ENCODE results near the gene LUZP2. TPM values are rescaled to one million over a fixed set of nuclear protein-coding genes. Genes with fewer than 3 reads are reported as not detected.

LUZP2 gene
- total RNA-seq, 3 donors from 2014 or later = not detected

DNA sequence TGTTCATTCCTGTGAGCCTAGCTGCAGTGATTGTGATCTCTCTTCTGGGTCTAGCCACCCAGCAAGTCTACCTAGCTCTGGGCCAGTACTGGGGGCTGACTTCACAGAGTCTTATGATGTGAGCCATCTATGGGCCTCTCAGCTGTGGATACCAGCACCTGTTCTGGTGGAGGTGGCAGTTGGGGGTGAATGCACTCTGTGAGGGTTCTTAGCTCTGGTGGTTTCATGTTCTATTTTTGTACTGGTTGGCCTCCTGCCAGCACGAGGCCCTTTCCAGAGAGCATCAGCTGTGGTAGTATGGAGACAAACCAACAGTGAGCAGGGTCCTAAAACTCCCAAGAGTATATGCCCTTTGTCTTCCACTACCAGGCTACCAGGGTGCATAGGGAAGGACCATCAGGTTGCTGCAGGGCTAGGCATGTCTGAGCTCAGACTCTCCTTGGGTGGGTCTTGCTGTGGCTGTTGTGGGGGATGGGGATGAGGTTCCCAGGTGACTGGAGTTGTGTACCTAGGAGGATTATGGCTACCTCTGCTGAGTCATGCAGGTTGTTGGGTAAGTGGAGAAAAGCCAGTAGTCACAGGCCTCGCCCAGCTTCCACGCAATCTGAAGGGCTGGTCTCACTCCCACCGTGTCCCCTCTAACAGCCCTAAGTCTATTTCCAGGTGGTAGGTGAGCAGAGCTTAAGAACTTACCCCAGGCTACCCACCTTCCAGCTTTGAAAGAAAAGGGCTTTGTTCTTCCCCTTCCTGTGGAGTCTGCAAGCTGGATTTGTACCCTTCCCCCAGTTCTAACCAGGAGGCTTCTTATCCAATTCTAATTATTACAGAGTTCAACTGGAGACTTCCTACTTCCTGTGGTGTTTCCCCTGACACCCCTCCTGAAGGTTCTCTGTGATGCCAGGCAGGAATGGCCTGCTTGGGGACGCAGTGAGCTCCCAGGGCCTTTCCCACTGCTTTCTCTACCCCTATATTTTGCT lies 250.7 kb downstream of the LUZP2 start:
- Mint-ChIP-seq H3K27me3 (ENCODE audit: low read depth) (no peaks in the 10 kb centered on the region), H3K4me1 (ENCODE audit: low read depth) (no peaks in the 10 kb centered on the region), H3K9me3 (peaks cover 8% of the 10 kb centered on the region), H3K4me3 (peak overlapping the region; percentile 35), H3K36me3 (ENCODE audit: insufficient read depth) (no peaks in the 10 kb centered on the region)
- DNase-seq = no peak
- ATAC-seq = no peak

DNA sequence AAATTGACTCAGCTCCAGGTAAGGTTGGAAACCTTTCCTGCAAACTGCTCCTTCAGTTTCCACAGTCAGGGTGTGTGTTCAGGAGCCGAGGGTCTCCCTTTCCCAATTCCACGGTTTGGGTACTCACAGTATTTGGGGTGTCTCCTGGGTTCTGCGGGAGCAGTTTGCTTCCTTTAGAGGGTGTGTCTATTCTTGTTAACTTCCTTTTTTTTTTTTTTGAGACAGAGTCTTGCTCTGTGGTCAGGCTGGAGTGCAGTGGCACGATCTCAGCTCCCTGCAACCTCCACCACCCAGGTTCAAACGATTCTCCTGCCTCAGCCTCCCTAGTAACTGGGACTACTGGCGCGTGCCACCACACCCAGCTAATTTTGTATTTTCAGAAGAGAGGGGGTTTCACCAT lies 251.4 kb downstream of the LUZP2 start:
- Mint-ChIP-seq H3K9me3 (peaks cover 10% of the 10 kb centered on the region), H3K27me3 (ENCODE audit: low read depth) (no peaks in the 10 kb centered on the region), H3K4me1 (ENCODE audit: low read depth) (no peaks in the 10 kb centered on the region), H3K4me3 (peak overlapping the region; percentile 35), H3K36me3 (ENCODE audit: insufficient read depth) (no peaks in the 10 kb centered on the region)
- DNase-seq (no peak), ATAC-seq (no peak)

GRCh38 chr11:24754406-24754805 lies 257.6 kb downstream of the LUZP2 start:
- no peaks in the 10 kb centered on the region for H3K4me1 Mint-ChIP-seq (ENCODE audit: low read depth)
- ATAC-seq = no peak

GRCh38 chr11:24755260-24755839 lies 258.5 kb downstream of the LUZP2 start:
- H3K27me3 Mint-ChIP-seq (ENCODE audit: low read depth) = no peaks in the 10 kb centered on the region
- no peak for ATAC-seq
- H3K4me3 Mint-ChIP-seq = no peak overlapping the region
- H3K9me3 Mint-ChIP-seq = peaks cover 16% of the 10 kb centered on the region
- H3K36me3 Mint-ChIP-seq (ENCODE audit: insufficient read depth) = no peaks in the 10 kb centered on the region
- DNase-seq = no peak
- no peaks in the 10 kb centered on the region for H3K4me1 Mint-ChIP-seq (ENCODE audit: low read depth)

More at GRCh38 chr11:24754406-24754805, 257.6 kb downstream of the LUZP2 start:
- H3K27me3 Mint-ChIP-seq (ENCODE audit: low read depth) = no peaks in the 10 kb centered on the region
- no peak for DNase-seq
- H3K9me3 Mint-ChIP-seq = peaks cover 12% of the 10 kb centered on the region
- no peaks in the 10 kb centered on the region for H3K36me3 Mint-ChIP-seq (ENCODE audit: insufficient read depth)
- H3K4me3 Mint-ChIP-seq = no peak overlapping the region

DNA sequence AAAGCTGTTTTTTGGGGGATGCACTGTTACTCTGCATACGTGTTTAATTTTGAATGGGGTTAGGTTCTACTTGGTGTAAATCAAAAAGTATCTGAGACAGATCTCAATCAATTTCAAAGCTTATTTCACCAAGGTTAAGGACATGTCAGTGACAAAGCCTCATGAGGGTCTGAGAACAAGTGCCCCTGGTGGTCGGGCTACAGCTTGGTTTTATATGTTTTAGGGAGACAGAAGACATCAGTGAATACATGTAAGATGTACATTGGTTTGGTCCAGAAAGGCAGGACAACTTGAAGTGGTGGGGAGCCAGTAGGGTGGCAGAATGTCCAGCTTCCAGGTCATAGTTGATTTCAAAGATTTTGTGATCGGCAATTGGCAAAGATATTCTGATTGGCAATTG lies 262.9 kb downstream of the LUZP2 start:
- ATAC-seq (no peak), DNase-seq (no peak)
- Mint-ChIP-seq H3K4me1 (ENCODE audit: low read depth) (no peaks in the 10 kb centered on the region), H3K4me3 (no peak overlapping the region), H3K36me3 (ENCODE audit: insufficient read depth) (no peaks in the 10 kb centered on the region), H3K9me3 (peaks cover 10% of the 10 kb centered on the region), H3K27me3 (ENCODE audit: low read depth) (no peaks in the 10 kb centered on the region)

GRCh38 chr11:24760681-24761080 lies 263.8 kb downstream of the LUZP2 start:
- Mint-ChIP-seq H3K4me3 (no peak overlapping the region), H3K36me3 (ENCODE audit: insufficient read depth) (no peaks in the 10 kb centered on the region), H3K27me3 (ENCODE audit: low read depth) (no peaks in the 10 kb centered on the region), H3K9me3 (peaks cover 11% of the 10 kb centered on the region), H3K4me1 (ENCODE audit: low read depth) (no peaks in the 10 kb centered on the region)
- no peak for DNase-seq
- ATAC-seq = no peak

DNA sequence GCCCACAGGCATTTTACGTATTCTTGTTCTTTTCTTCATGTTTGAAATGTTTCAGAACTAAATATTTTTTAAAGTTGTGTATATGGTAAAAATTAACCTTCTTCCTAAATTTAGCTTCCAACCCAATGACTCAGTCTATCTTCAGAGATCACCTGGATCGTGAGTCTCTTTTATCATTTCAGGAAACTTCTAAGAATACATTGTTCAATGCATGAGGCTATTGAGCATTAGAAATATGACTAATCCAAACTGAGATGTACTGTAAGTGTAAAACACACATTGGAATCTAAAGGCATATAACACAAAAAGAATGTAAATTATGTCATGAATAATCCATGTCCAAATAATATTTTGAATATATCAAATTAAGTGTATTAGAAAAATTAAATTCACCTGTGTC lies 265.2 kb downstream of the LUZP2 start:
- no peak for DNase-seq
- H3K9me3 Mint-ChIP-seq = peaks cover 8% of the 10 kb centered on the region
- no peaks in the 10 kb centered on the region for H3K4me1 Mint-ChIP-seq (ENCODE audit: low read depth)
- no peak for ATAC-seq
- H3K36me3 Mint-ChIP-seq (ENCODE audit: insufficient read depth) = no peaks in the 10 kb centered on the region
- no peaks in the 10 kb centered on the region for H3K27me3 Mint-ChIP-seq (ENCODE audit: low read depth)
- H3K4me3 Mint-ChIP-seq = no peak overlapping the region

DNA sequence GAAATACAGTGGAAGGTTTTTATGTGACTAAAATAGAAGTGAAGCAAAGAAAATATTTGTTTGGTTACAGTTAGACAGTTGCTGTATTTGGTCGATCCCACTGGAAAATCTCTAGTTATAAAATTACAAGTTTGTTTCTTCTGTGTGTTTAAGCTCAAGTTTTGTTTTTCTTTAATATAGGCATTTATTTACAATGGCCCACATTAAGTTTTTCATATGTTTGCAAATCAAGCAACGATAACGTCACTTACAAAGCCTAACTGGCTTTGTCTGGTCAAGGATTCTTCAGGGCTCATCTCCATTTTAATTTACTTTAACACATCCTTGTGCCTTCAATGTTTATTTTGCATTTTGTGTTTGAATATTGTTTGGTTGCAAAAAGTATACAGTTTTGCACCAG lies 270.6 kb downstream of the LUZP2 start:
- H3K4me1 Mint-ChIP-seq (ENCODE audit: low read depth) = no peaks in the 10 kb centered on the region
- no peaks in the 10 kb centered on the region for H3K27me3 Mint-ChIP-seq (ENCODE audit: low read depth)
- H3K36me3 Mint-ChIP-seq (ENCODE audit: insufficient read depth) = no peaks in the 10 kb centered on the region
- no peak for ATAC-seq
- no peak overlapping the region for H3K4me3 Mint-ChIP-seq
- DNase-seq = no peak
- peaks cover 17% of the 10 kb centered on the region for H3K9me3 Mint-ChIP-seq

DNA sequence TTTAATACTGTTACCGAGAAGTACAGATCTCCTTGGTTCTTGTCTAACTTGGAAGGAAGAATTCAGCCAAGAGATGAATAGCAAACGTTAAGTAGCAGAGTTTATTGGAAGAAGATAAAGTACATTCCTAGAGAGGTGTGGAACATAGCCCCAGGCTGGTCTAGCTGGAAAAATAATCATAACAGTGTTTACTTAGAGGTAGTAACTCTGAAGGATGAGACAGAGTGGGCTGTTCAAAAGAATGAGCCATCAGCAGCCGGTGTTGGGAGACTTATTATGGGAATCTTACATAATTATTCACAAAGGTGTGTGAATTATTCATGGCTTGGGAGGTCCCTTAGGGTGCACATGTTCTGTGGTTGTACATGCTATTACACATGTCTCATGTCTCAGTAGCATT lies 276.5 kb downstream of the LUZP2 start:
- Mint-ChIP-seq H3K36me3 (ENCODE audit: insufficient read depth) (no peaks in the 10 kb centered on the region), H3K9me3 (peaks cover 14% of the 10 kb centered on the region), H3K4me3 (no peak overlapping the region), H3K4me1 (ENCODE audit: low read depth) (no peaks in the 10 kb centered on the region), H3K27me3 (ENCODE audit: low read depth) (no peaks in the 10 kb centered on the region)
- DNase-seq (no peak), ATAC-seq (no peak)

- Mint-ChIP-seq H3K4me3 (no peak overlapping the region), H3K9me3 (peaks cover 14% of the 10 kb centered on the region), H3K36me3 (ENCODE audit: insufficient read depth) (no peaks in the 10 kb centered on the region), H3K4me1 (ENCODE audit: low read depth) (no peaks in the 10 kb centered on the region), H3K27me3 (ENCODE audit: low read depth) (no peaks in the 10 kb centered on the region)
- no peak for DNase-seq
- ATAC-seq = no peak
These were observed 282.9 kb downstream of the LUZP2 start for GRCh38 chr11:24779791-24780190.

DNA sequence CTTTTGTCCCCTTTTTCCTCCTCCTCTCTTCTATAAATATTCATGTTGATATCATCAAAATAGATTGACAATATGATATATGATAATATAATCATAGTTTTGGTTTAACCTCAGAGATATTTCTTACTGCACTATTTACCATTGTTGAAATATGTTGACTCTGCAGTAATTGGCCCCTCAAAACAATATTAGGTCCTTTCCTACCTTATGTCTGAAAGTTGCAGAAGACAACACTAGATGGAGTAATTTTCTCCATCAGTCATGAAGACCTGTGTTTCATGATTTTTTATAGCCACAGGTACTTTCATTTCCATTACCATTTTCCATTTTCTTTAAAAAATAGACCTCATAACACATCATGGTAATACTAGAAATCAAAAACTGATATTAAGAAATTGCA lies 284.4 kb downstream of the LUZP2 start:
- no peaks in the 10 kb centered on the region for H3K36me3 Mint-ChIP-seq (ENCODE audit: insufficient read depth)
- no peaks in the 10 kb centered on the region for H3K4me1 Mint-ChIP-seq (ENCODE audit: low read depth)
- no peak for ATAC-seq

DNA sequence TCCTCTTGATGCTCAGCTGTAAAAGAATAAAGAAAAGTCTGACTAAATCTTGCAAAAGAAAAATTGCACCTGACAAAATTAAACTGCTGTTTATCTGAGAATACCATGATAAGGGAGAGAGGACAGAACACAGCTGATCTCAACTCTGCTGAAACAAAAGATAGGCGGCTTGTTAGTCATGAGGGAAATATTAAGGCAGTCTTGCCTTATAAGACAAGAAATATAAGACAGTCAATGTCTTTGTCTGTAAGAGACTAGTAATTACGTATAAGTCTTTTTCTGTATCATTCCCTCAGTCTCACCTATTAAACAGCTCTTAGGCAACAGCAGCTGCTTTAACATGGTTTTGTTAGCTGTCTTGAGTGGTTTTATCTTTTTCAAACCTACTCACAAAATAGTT lies 296.6 kb downstream of the LUZP2 start:
- H3K4me1 Mint-ChIP-seq (ENCODE audit: low read depth) = no peaks in the 10 kb centered on the region
- no peak overlapping the region for H3K4me3 Mint-ChIP-seq
- ATAC-seq = no peak

More for the DNA sequence above, 284.4 kb downstream of the LUZP2 start:
- no peak overlapping the region for H3K4me3 Mint-ChIP-seq
- H3K9me3 Mint-ChIP-seq = peaks cover 17% of the 10 kb centered on the region
- DNase-seq = no peak
- H3K27me3 Mint-ChIP-seq (ENCODE audit: low read depth) = no peaks in the 10 kb centered on the region

DNA sequence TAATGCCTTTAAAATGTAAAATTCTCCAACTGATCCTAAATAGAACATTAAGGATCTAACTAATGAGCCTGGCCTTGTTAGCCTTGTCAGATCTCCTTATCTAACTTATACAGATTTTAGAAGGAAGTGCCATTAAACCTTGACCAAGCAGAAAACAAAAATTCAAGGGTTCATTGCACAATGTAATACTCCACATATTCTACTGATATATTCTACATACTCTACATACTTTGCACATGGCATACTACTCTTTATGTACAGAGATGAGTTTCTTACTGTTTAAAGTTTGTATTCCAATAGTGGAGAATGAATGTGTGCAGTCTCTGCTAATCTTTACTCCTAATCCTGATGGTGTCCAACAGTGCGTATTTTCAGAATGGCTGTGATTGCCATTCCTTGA lies 297.2 kb downstream of the LUZP2 start:
- no peaks in the 10 kb centered on the region for H3K36me3 Mint-ChIP-seq (ENCODE audit: insufficient read depth)
- no peak for ATAC-seq
- peaks cover 6% of the 10 kb centered on the region for H3K9me3 Mint-ChIP-seq

More for the DNA sequence above, 296.6 kb downstream of the LUZP2 start:
- no peaks in the 10 kb centered on the region for H3K27me3 Mint-ChIP-seq (ENCODE audit: low read depth)
- no peak for DNase-seq
- H3K36me3 Mint-ChIP-seq (ENCODE audit: insufficient read depth) = no peaks in the 10 kb centered on the region
- H3K9me3 Mint-ChIP-seq = peaks cover 3% of the 10 kb centered on the region

DNA sequence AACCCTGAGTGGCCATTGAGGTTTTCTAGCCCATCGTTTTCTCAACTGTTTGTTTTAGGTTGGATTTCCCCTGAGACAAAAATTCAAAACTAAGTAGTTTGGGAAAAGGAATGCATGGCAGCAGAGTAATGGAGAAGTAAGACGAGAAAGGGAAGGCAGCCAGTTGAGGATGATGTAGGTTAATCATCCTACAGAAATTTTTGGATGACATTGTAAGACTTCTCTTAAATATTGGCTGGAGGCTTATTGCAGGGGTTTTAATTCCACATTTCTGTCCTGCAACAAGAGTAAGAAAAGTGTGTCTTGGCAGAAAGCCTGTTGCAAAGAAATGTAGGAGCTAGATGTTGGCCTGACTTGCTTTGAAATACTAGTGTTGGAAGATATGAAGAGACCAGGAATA lies 308.8 kb downstream of the LUZP2 start:
- H3K27me3 Mint-ChIP-seq (ENCODE audit: low read depth) = no peaks in the 10 kb centered on the region
- no peaks in the 10 kb centered on the region for H3K4me1 Mint-ChIP-seq (ENCODE audit: low read depth)
- DNase-seq (no peak), ATAC-seq (no peak)
- no peaks in the 10 kb centered on the region for H3K36me3 Mint-ChIP-seq (ENCODE audit: insufficient read depth)
- H3K4me3 Mint-ChIP-seq = no peak overlapping the region
- H3K9me3 Mint-ChIP-seq = peaks cover 15% of the 10 kb centered on the region

More for the DNA sequence above, 297.2 kb downstream of the LUZP2 start:
- Mint-ChIP-seq H3K4me1 (ENCODE audit: low read depth) (no peaks in the 10 kb centered on the region), H3K27me3 (ENCODE audit: low read depth) (no peaks in the 10 kb centered on the region), H3K4me3 (no peak overlapping the region)
- DNase-seq = no peak

DNA sequence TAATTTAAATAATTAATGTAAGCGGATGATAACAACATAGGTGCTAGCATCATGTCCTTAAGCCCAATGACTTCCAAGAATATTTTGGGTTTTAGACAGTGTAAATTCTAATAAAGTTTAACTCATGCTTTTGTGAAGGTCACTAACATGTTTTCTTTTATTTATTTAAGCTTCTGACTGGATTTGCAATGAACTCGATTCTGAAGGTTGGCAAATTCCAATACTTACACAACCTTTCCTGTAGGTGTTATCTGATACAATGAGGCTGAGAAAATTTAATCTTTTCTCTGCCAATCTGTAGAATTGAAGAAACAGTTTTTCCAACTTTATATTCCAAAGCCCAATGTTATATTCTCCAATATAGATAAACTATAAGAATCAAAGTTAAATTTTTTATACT lies 311.3 kb downstream of the LUZP2 start:
- H3K36me3 Mint-ChIP-seq (ENCODE audit: insufficient read depth) = no peaks in the 10 kb centered on the region

More for the DNA sequence above, 311.3 kb downstream of the LUZP2 start:
- Mint-ChIP-seq H3K4me1 (ENCODE audit: low read depth) (no peaks in the 10 kb centered on the region), H3K27me3 (ENCODE audit: low read depth) (no peaks in the 10 kb centered on the region), H3K4me3 (no peak overlapping the region), H3K9me3 (peaks cover 15% of the 10 kb centered on the region)
- DNase-seq = no peak
- no peak for ATAC-seq

Measured in activated T-cell treated with anti-CD3 and anti-CD28 coated beads, Interleukin-2, amount 50 U/mL, for 4 hours (primary cell).